KG1 (cell line): ENCODE data around the gene ITIH5.

ENCODE experiments used
- DNase-seq: peaks from one replicate; lab custom pipeline; 2025; lab: John Stamatoyannopoulos, UW

Gene ITIH5

GRCh38 chr10:7583626-7584025 is 83.1 kb downstream of the ITIH5 start:
- DNase-seq: no peak

GRCh38 chr10:7580520-7580919 is 86.2 kb downstream of the ITIH5 start:
- no peak for DNase-seq

GRCh38 chr10:7579681-7580080 is 87.1 kb downstream of the ITIH5 start:
- no peak for DNase-seq

GRCh38 chr10:7577579-7577978 is 89.2 kb downstream of the ITIH5 start:
- no peak for DNase-seq

GRCh38 chr10:7577176-7577575 is 89.6 kb downstream of the ITIH5 start:
- DNase-seq: no peak

- no peak for DNase-seq
Measured at GRCh38 chr10:7576340-7576739, 90.4 kb downstream of the ITIH5 start.

- peak; percentile 13 for DNase-seq
Measured at GRCh38 chr10:7572391-7572790, 94.4 kb downstream of the ITIH5 start.

GRCh38 chr10:7571981-7572380 is 94.8 kb downstream of the ITIH5 start:
- no peak for DNase-seq

- DNase-seq: no peak
Measured at GRCh38 chr10:7567911-7568620, 98.7 kb downstream of the ITIH5 start.

- DNase-seq: no peak
Measured at GRCh38 chr10:7566891-7567290, 99.9 kb downstream of the ITIH5 start.

GRCh38 chr10:7565871-7566270 is 100.9 kb downstream of the ITIH5 start:
- no peak for DNase-seq

- no peak for DNase-seq
Measured at GRCh38 chr10:7563770-7564169, 103.0 kb downstream of the ITIH5 start.

- DNase-seq: no peak
Measured at GRCh38 chr10:7563368-7563767, 103.4 kb downstream of the ITIH5 start.

GRCh38 chr10:7561985-7562384 is 104.8 kb downstream of the ITIH5 start:
- no peak for DNase-seq

GRCh38 chr10:7561216-7561893 is 105.4 kb downstream of the ITIH5 start:
- no peak for DNase-seq

GRCh38 chr10:7560519-7560918 is 106.2 kb downstream of the ITIH5 start:
- no peak for DNase-seq

- DNase-seq: no peak
Measured at GRCh38 chr10:7559386-7559785, 107.4 kb downstream of the ITIH5 start.

GRCh38 chr10:7558036-7558435 is 108.7 kb downstream of the ITIH5 start:
- no peak for DNase-seq

GRCh38 chr10:7553531-7553930 is 113.2 kb downstream of the ITIH5 start:
- no peak for DNase-seq

- DNase-seq: no peak
Measured at GRCh38 chr10:7551950-7552716, 114.6 kb downstream of the ITIH5 start.

GRCh38 chr10:7551289-7551688 is 115.5 kb downstream of the ITIH5 start:
- no peak for DNase-seq

GRCh38 chr10:7550013-7550412 is 116.8 kb downstream of the ITIH5 start:
- no peak for DNase-seq

GRCh38 chr10:7547829-7548228 is 118.9 kb downstream of the ITIH5 start:
- no peak for DNase-seq
